H1 (cell line): ENCODE measurements around the gene METTL25B. TPM values are rescaled to one million over a fixed set of nuclear protein-coding genes. Genes with fewer than 3 reads are reported as not detected.

Experiments
- CTCF ChIA-PET: fragments of 300-600 bp; sonication (Branson Sonifier 250); formaldehyde crosslinking; loops from one replicate; lab custom pipeline; 2021; ENCODE audit not compliant: partially characterized antibody; lab: Charles Lee
- POLR2A ChIA-PET: fragments of 300-600 bp; sonication (Branson Sonifier 250); formaldehyde crosslinking; loops from one replicate; lab custom pipeline; 2021; ENCODE audit warnings: inconsistent platforms; ENCODE audit not compliant: partially characterized antibody; lab: Charles Lee
- DNase-seq, 2 experiments: peaks; one replicate each; pipeline versions ENCODE4 v3.0.0 to v3.0.0-alpha.2; 2010 to 2022; ENCODE audit warnings: low spot score in 2 of 2, low read depth in 1 of 2, mixed read lengths in 1 of 2
- FAIRE-seq: peaks from 2 replicates; lab custom pipeline; 2011; peaks lifted over from hg19 to GRCh38; lab: Jason Lieb, UNC
- H2AFZ ChIP-seq: 2 replicates; pipeline ENCODE4 v1.8.1; 2012; ENCODE audit warnings: low read length, inconsistent platforms
- H2AK5ac ChIP-seq: 2 replicates; pipeline ENCODE4 v1.6.1; 2013; ENCODE audit warnings: low read depth, low read length
- H2BK120ac ChIP-seq: replicated peaks from 2 replicates; pipeline ENCODE3; 2013; ENCODE audit warnings: low read depth, low read length, inconsistent platforms
- H2BK12ac ChIP-seq: 2 replicates; pipeline ENCODE4 v1.6.1; 2013; ENCODE audit warnings: low read depth, low read length
- H2BK15ac ChIP-seq: 2 replicates; pipeline ENCODE4 v1.6.1; 2013; ENCODE audit warnings: low read length
- H2BK20ac ChIP-seq: 2 replicates; pipeline ENCODE4 v1.6.1; 2013; ENCODE audit warnings: low read length
- H2BK5ac ChIP-seq: 2 replicates; pipeline ENCODE4 v1.6.1; 2013; ENCODE audit warnings: low read depth, low read length
- H3K14ac ChIP-seq: 2 replicates; pipeline ENCODE4 v1.6.1; 2013; ENCODE audit warnings: inconsistent platforms; ENCODE audit not compliant: insufficient read length
- H3K18ac ChIP-seq: 2 replicates; pipeline ENCODE4 v1.6.1; 2013; ENCODE audit warnings: low read length; ENCODE audit errors: extremely low read depth
- H3K23ac ChIP-seq: 2 replicates; pipeline ENCODE4 v1.6.1; 2013; ENCODE audit warnings: inconsistent platforms; ENCODE audit not compliant: insufficient read length
- H3K23me2 ChIP-seq: 2 replicates; pipeline ENCODE4 v1.6.1; 2013; ENCODE audit warnings: low read depth, low read length
- H3K27ac ChIP-seq: 2 replicates; pipeline ENCODE4 v1.6.1; 2011; ENCODE audit warnings: low read depth, low read length, inconsistent platforms
- H3K27me3 ChIP-seq, 4 experiments: replicated peaks in 1 of 4; 1 replicate in 1 of 4; 2 replicates in 3 of 4; pipeline versions ENCODE4 v1.6.1 to v1.8.1; 2011 to 2013; ENCODE audit warnings: low read length in 3 of 4, mild to moderate bottlenecking in 3 of 4, inconsistent platforms in 2 of 4, mixed read lengths in 2 of 4, moderate library complexity in 1 of 4; ENCODE audit not compliant: control insufficient read depth in 3 of 4, insufficient read depth in 3 of 4; ENCODE audit errors: extremely low read depth in 1 of 4
- H3K36me3 ChIP-seq, 4 experiments: 2 replicates each; pipeline versions ENCODE4 v1.6.1 to v1.8.1; 2011 to 2013; ENCODE audit warnings: mild to moderate bottlenecking in 4 of 4, low read length in 3 of 4, moderate library complexity in 2 of 4, control low read depth in 1 of 4, inconsistent platforms in 1 of 4; ENCODE audit not compliant: insufficient read depth in 4 of 4, control insufficient read depth in 2 of 4
- H3K4ac ChIP-seq: replicated peaks from 2 replicates; pipeline ENCODE3; 2013; ENCODE audit warnings: low read length, low read depth, mixed read lengths, inconsistent platforms; ENCODE audit not compliant: insufficient read length
- H3K4me1 ChIP-seq, 4 experiments: replicated peaks in 1 of 4; 1 replicate in 1 of 4; 2 replicates in 3 of 4; pipeline versions ENCODE4 v1.6.1 to v1.8.1; 2011 to 2013; ENCODE audit warnings: low read length in 3 of 4, inconsistent platforms in 2 of 4, mixed read lengths in 1 of 4; ENCODE audit not compliant: insufficient read depth in 4 of 4, control insufficient read depth in 3 of 4
- H3K4me2 ChIP-seq, 2 experiments: 2 replicates each; pipeline versions ENCODE4 v1.6.1 to v1.8.1; 2011 to 2013; ENCODE audit warnings: low read depth in 2 of 2, low read length in 2 of 2, control low read depth in 1 of 2, inconsistent platforms in 1 of 2, mild to moderate bottlenecking in 1 of 2; ENCODE audit not compliant: insufficient read depth in 1 of 2
- H3K4me3 ChIP-seq, 4 experiments: fragments of 200-600, 300-600 bp in 1 of 4; sonication (generic), shearing (Covaris generic), sonication (Bioruptor Twin) in 1 of 4; 2 replicates each; pipeline versions ENCODE4 v1.5.1 to v1.8.1; 2011 to 2016; ENCODE audit warnings: low read length in 4 of 4, low read depth in 3 of 4, control low read depth in 2 of 4, inconsistent platforms in 2 of 4, mild to moderate bottlenecking in 2 of 4, mixed read lengths in 1 of 4, moderate library complexity in 1 of 4; ENCODE audit not compliant: insufficient read depth in 2 of 4; ENCODE audit errors: extremely low read depth in 1 of 4
- H3K56ac ChIP-seq: replicated peaks from 2 replicates; pipeline ENCODE3; 2013; ENCODE audit warnings: low read depth, mild to moderate bottlenecking, mixed read lengths, low read length, inconsistent platforms; ENCODE audit not compliant: insufficient read length
- H3K79me1 ChIP-seq: 2 replicates; pipeline ENCODE4 v1.6.1; 2013; ENCODE audit warnings: low read depth, low read length, control low read depth
- H3K79me2 ChIP-seq, 2 experiments: 2 replicates each; pipeline versions ENCODE4 v1.6.1 to v1.8.1; 2012 to 2013; ENCODE audit warnings: low read length in 2 of 2, mild to moderate bottlenecking in 2 of 2, inconsistent platforms in 1 of 2; ENCODE audit not compliant: insufficient read depth in 2 of 2, control insufficient read depth in 1 of 2
- H3K9ac ChIP-seq, 4 experiments: replicated peaks in 1 of 4; 1 replicate in 1 of 4; 2 replicates in 3 of 4; pipeline versions ENCODE4 v1.6.1 to v1.8.1; 2011 to 2013; ENCODE audit warnings: low read depth in 3 of 4, low read length in 3 of 4, control low read depth in 2 of 4, mild to moderate bottlenecking in 2 of 4, moderate library complexity in 2 of 4, inconsistent platforms in 1 of 4; ENCODE audit errors: extremely low read depth in 1 of 4
- H3K9me3 ChIP-seq, 2 experiments: 2 replicates each; pipeline versions ENCODE4 v1.6.1 to v1.8.1; 2012 to 2013; ENCODE audit warnings: mild to moderate bottlenecking in 2 of 2, moderate library complexity in 2 of 2, control low read depth in 1 of 2, inconsistent platforms in 1 of 2, low read depth in 1 of 2, low read length in 1 of 2, mixed read lengths in 1 of 2; ENCODE audit not compliant: insufficient read depth in 2 of 2
- H4K20me1 ChIP-seq, 2 experiments: replicated peaks in 1 of 2; 2 replicates each; pipeline versions ENCODE3 to v1.8.1; 2011 to 2013; ENCODE audit warnings: inconsistent platforms in 2 of 2, low read length in 2 of 2, mild to moderate bottlenecking in 1 of 2; ENCODE audit not compliant: insufficient read depth in 2 of 2, control insufficient read depth in 1 of 2
- H4K5ac ChIP-seq: 2 replicates; pipeline ENCODE4 v1.6.1; 2013; ENCODE audit warnings: low read length, low read depth, mixed read lengths, inconsistent platforms; ENCODE audit not compliant: insufficient read length
- H4K8ac ChIP-seq: 2 replicates; pipeline ENCODE4 v1.8.0; 2013; ENCODE audit warnings: mild to moderate bottlenecking, moderate library complexity, low read length, inconsistent platforms; ENCODE audit not compliant: insufficient read depth; ENCODE audit errors: extremely low read depth
- H4K91ac ChIP-seq: replicated peaks from 2 replicates; pipeline ENCODE3; 2013; ENCODE audit warnings: low read length, mixed read lengths, inconsistent platforms; ENCODE audit not compliant: insufficient read length
- CBX5 ChIP-seq: fragments of 300-800, 300-1000 bp; sonication (generic); IDR thresholded peaks from 2 replicates; pipeline ENCODE4 v1.7.1; 2016; ENCODE audit warnings: antibody characterized with exemption, low read length, low read depth
- CEBPB ChIP-seq: IDR thresholded peaks from 2 replicates; pipeline ENCODE4 v1.6.1; 2012; ENCODE audit warnings: low read depth, low read length
- CREB1 ChIP-seq: IDR thresholded peaks from 2 replicates; pipeline ENCODE4 v1.6.1; 2012; ENCODE audit warnings: inconsistent platforms
- CTBP2 ChIP-seq: IDR thresholded peaks from 2 replicates; pipeline ENCODE4 v1.7.0; 2011; ENCODE audit warnings: borderline replicate concordance, mild to moderate bottlenecking, moderate library complexity, mixed read lengths, low read length; ENCODE audit not compliant: insufficient read depth, insufficient read length
- CTCF ChIP-seq, 3 experiments: IDR thresholded peaks; 1 replicate in 2 of 3; 2 replicates in 1 of 3; pipeline versions ENCODE4 v1.5.1 to v1.6.1; 2011; ENCODE audit warnings: low read length in 3 of 3, mild to moderate bottlenecking in 3 of 3, inconsistent platforms in 2 of 3, low read depth in 1 of 3, moderate library complexity in 1 of 3; ENCODE audit not compliant: insufficient read depth in 1 of 3; ENCODE audit errors: control extremely low read depth in 1 of 3
- RFX5 ChIP-seq: IDR thresholded peaks from 2 replicates; pipeline ENCODE4 v1.6.1; 2011; ENCODE audit warnings: low read depth, low read length, improper control_type of control experiment, borderline replicate concordance
- SIX5 ChIP-seq: IDR thresholded peaks from 2 replicates; pipeline ENCODE4 v1.6.1; 2011; ENCODE audit warnings: mild to moderate bottlenecking, low read depth, low read length
- SP4 ChIP-seq: IDR thresholded peaks from 2 replicates; pipeline ENCODE4 v1.6.1; 2012; ENCODE audit warnings: low read length, inconsistent platforms
- YY1 ChIP-seq: IDR thresholded peaks from 2 replicates; pipeline ENCODE4 v1.6.1; 2011; ENCODE audit warnings: low read depth, mild to moderate bottlenecking, low read length
- WGBS, 2 experiments: shearing (Covaris generic) in 1 of 2; methylation state at CpG; one replicate each; pipeline versions ENCODE4 v1.1.6 to v1.1.7; 2013 to 2015; ENCODE audit warnings: low lambda C conversion rate in 2 of 2, mixed read lengths in 2 of 2, inconsistent platforms in 1 of 2, low coverage in 1 of 2, missing lambda C conversion rate in 1 of 2; ENCODE audit not compliant: insufficient replicate concordance in 2 of 2, insufficient coverage in 1 of 2, insufficient read length in 1 of 2; ENCODE audit errors: extremely low coverage in 1 of 2, missing lambda C conversion rate in 1 of 2; 5-methylcytosine and 5-hydroxymethylcytosine counted together
- polyA plus RNA-seq, 7 experiments: library from polyadenylated mRNA; depleted of rRNA in 3 of 7; stranded (reverse) in 5 of 7; unstranded in 2 of 7; fragments of >200 nt in 5 of 7; fragments of 200-250 nt in 2 of 7; gene quantifications; 1 replicate in 5 of 7; 2 replicates in 1 of 7; 4 replicates in 1 of 7; pipeline versions ENCODE4 v1.2.1 to v1.2.3, GENCODE V29; 2011 to 2013; ENCODE audit warnings: missing spikeins in 2 of 7, mixed read lengths in 2 of 7
- total RNA-seq: library from RNA; stranded (reverse); fragmentation: NEBNext Ultra II Directional; extraction: Animal tissue kit (Norgen Biotek cat#: 25700); gene quantifications from 2 replicates; pipeline ENCODE4 v1.2.1, GENCODE V29; 2021

METTL25B gene
- total and polyA plus RNA-seq, 2 of the 8 experiments (the other 6 are each of a cell fraction or from before 2014, with no cell fraction given), result 28.4 to 30.1 TPM

GRCh38 chr1:156767101-156767878 is 39.0 kb downstream of the METTL25B start, which contains the start of gene PRCC:
PRCC (plus strand) TSS chr1:156767535; CDS start chr1:156767772, 237 bp downstream.
- H2BK12ac ChIP-seq, result peak within 1 kb of the TSS; percentile 75; the same call in 1 of the 2 replicates
- ChIA-PET CTCF (interaction anchor here (1.0 to 11.7 kb wide), 7 partner anchors 15 to 123 kb away, joined by 3 to 100 read pairs (median 4); partner anchors contain the start of genes ISG20L2 and METTL25B), POLR2A (interaction anchor here (0.6 to 8.2 kb wide), 27 partner anchors 10 to 176 kb away, joined by 3 to 121 read pairs (median 5); partner anchors contain the start of genes CRABP2, GPATCH4, HDGF and ISG20L2)
- H3K56ac ChIP-seq, result peak within 1 kb of the TSS; percentile 27
- no peak within 1 kb of the TSS for H2BK120ac ChIP-seq
- no peaks in the 10 kb centered on the region for H3K27me3 ChIP-seq
- peak within 1 kb of the TSS; percentile 72 for H3K18ac ChIP-seq
- H3K4me1 ChIP-seq, result peaks cover 0 to 16% (median 6%) of the 10 kb centered on the region in 4 experiments; a peak in 5 of 7 replicates
- FAIRE-seq (peak; percentile 94), DNase-seq (peak; percentile 94 to 98)
- peaks cover 11% of the 10 kb centered on the region for H3K23me2 ChIP-seq
- H3K4ac ChIP-seq, result no peak within 1 kb of the TSS
- H4K5ac ChIP-seq, result peak within 1 kb of the TSS; percentile 45
- H2AK5ac ChIP-seq, result peak within 1 kb of the TSS; percentile 83; the same call in 1 of the 2 replicates
- H3K23ac ChIP-seq, result no peak within 1 kb of the TSS
- 0% methylated on average over 47 of the region's 50 CpGs; no CpG with 5 or more reads in 1 of the 2 experiments for WGBS, 2 experiments
- H3K14ac ChIP-seq, result no peak within 1 kb of the TSS
- H2BK5ac ChIP-seq, result peak within 1 kb of the TSS; percentile 94
- H3K4me2 ChIP-seq, result peak within 1 kb of the TSS; percentile 96 to 97
- peak within 1 kb of the TSS; percentile 95; the same call in 1 of the 2 replicates for H4K8ac ChIP-seq
- H4K20me1 ChIP-seq, result peaks cover 10 to 18% of the 10 kb centered on the region in 2 experiments
- no peaks in the 10 kb centered on the region for H3K9me3 ChIP-seq
- peak within 1 kb of the TSS; percentile 91 to 96 (median 93) for H3K9ac ChIP-seq
- no peak within 1 kb of the TSS for H2BK20ac ChIP-seq
- peaks cover 0 to 8% (median 2%) of the 10 kb centered on the region in 4 experiments; a peak in 3 of 8 replicates for H3K36me3 ChIP-seq
- peaks cover 29 to 44% of the 10 kb centered on the region in 2 experiments for H3K79me2 ChIP-seq
- peak within 1 kb of the TSS; percentile 4 for H4K91ac ChIP-seq
- H2BK15ac ChIP-seq, result 0 out of 2 replicates have a peak within 1 kb of the TSS, but pooled peaks have one; percentile 13
- peaks cover 10% of the 10 kb centered on the region for H3K79me1 ChIP-seq
- peak within 1 kb of the TSS; percentile 86 for H3K27ac ChIP-seq
- peak within 1 kb of the TSS; percentile 67 to 97 (median 86) for H3K4me3 ChIP-seq
- peak within 1 kb of the TSS; percentile 54 for H2AFZ ChIP-seq
- TF ChIP-seq SP4, result peak; percentile 23; the same call in 1 of the 2 replicates
- TF ChIP-seq CTBP2, result peak; percentile 35
- peak; percentile 99 for TF ChIP-seq SIX5
- no peak for TF ChIP-seq RFX5
- TF ChIP-seq YY1, result peak; percentile 97
- TF ChIP-seq CBX5, result no peak
- TF ChIP-seq CREB1, result peak; percentile 90
- no peak for TF ChIP-seq CEBPB
- TF ChIP-seq CTCF (IDR thresholded peaks at IDR 0.05; ENCODE audit: control extremely low read depth in 1 of 3, insufficient read depth in 1 of 3, low read depth in 1 of 3, low read length in 3 of 3), result 0 out of 4 replicates have a peak, but pooled peaks of 1 of the 3 experiments have one; percentile 1
